Neural progenitor cell (in vitro differentiated cells): ENCODE measurements around the gene SPART. TPM values are rescaled to one million over a fixed set of nuclear protein-coding genes. Genes with fewer than 3 reads are reported as not detected.

Experiments used
- DNase-seq: peaks from one replicate; pipeline ENCODE4 v3.0.0-alpha.2; 2016; ENCODE audit warnings: low spot score
- H2AFZ ChIP-seq: fragments of 200-600 bp; sonication (generic); replicated peaks from 2 replicates; pipeline ENCODE4 v1.6.1; 2016; ENCODE audit warnings: antibody characterized with exemption
- H3F3A ChIP-seq: fragments of 200-600 bp; sonication (generic); 2 replicates; pipeline ENCODE4 v1.6.1; 2016; ENCODE audit warnings: antibody characterized with exemption, low read depth
- H3K27ac ChIP-seq: fragments of 200-600 bp; sonication (generic); 2 replicates; pipeline ENCODE4 v1.5.1; 2016; ENCODE audit warnings: mild to moderate bottlenecking
- H3K27me3 ChIP-seq: fragments of 200-600 bp; sonication (generic); 2 replicates; pipeline ENCODE4 v1.6.1; 2016; ENCODE audit warnings: mild to moderate bottlenecking, moderate library complexity
- H3K36me3 ChIP-seq: fragments of 200-600 bp; sonication (generic); 2 replicates; pipeline ENCODE4 v1.5.1; 2016
- H3K4me1 ChIP-seq: fragments of 200-600 bp; sonication (generic); 2 replicates; pipeline ENCODE4 v1.6.1; 2016; ENCODE audit warnings: mixed run types
- H3K4me2 ChIP-seq: fragments of 200-600 bp; sonication (generic); 2 replicates; pipeline ENCODE4 v1.6.1; 2016
- H3K4me3 ChIP-seq: fragments of 200-600 bp; sonication (generic); 2 replicates; pipeline ENCODE4 v1.5.1; 2016
- H3K79me2 ChIP-seq: fragments of 200-600 bp; sonication (generic); 2 replicates; pipeline ENCODE4 v1.6.1; 2016; ENCODE audit warnings: low read depth
- H3K9ac ChIP-seq: fragments of 200-600 bp; sonication (generic); 2 replicates; pipeline ENCODE4 v1.6.1; 2016
- H3K9me3 ChIP-seq: fragments of 200-600 bp; sonication (generic); 2 replicates; pipeline ENCODE4 v1.5.1; 2016; ENCODE audit warnings: low read depth
- H4K20me1 ChIP-seq: fragments of 200-600 bp; sonication (generic); 2 replicates; pipeline ENCODE4 v1.6.1; 2016; ENCODE audit warnings: low read depth
- H3K27ac Mint-ChIP-seq: 3 replicates; pipeline ENCODE4 v1.8.0; 2021; ENCODE audit warnings: mixed read lengths
- H3K27me3 Mint-ChIP-seq: 2 replicates; pipeline ENCODE4 v1.8.0; 2022; ENCODE audit warnings: low read depth, mild to moderate bottlenecking, inconsistent platforms, moderate library complexity, mixed read lengths; ENCODE audit not compliant: insufficient read depth
- H3K36me3 Mint-ChIP-seq: 3 replicates; pipeline ENCODE4 v1.8.0; 2021; ENCODE audit warnings: mixed read lengths
- H3K4me1 Mint-ChIP-seq: 3 replicates; pipeline ENCODE4 v1.8.0; 2021; ENCODE audit warnings: mixed read lengths
- H3K4me3 Mint-ChIP-seq: 3 replicates; pipeline ENCODE4 v1.8.0; 2021; ENCODE audit warnings: mild to moderate bottlenecking, moderate library complexity, mixed read lengths
- H3K9me3 Mint-ChIP-seq: 3 replicates; pipeline ENCODE4 v1.8.0; 2020; ENCODE audit warnings: mixed read lengths
- EZH2 ChIP-seq: fragments of 200-600 bp; sonication (generic); IDR thresholded peaks from 2 replicates; pipeline ENCODE4 v1.6.1; 2017; ENCODE audit warnings: antibody characterized with exemption, mild to moderate bottlenecking, moderate library complexity
- EZH2phosphoT487 ChIP-seq: fragments of 200-600 bp; sonication (generic); IDR thresholded peaks from 2 replicates; pipeline ENCODE4 v1.6.1; 2017; ENCODE audit warnings: antibody characterized with exemption
- total RNA-seq: library from RNA; depleted of rRNA; stranded (reverse); fragments of >200 nt; gene quantifications from 2 replicates; pipeline ENCODE4 v1.2.3, GENCODE V29; 2015; ENCODE audit warnings: low replicate concordance
- TF ChIP-seq, protein P1 (sequence below): fragments of 200-600 bp; sonication (generic); IDR thresholded peaks from 2 replicates; pipeline ENCODE4 v1.5.1; 2017; ENCODE audit warnings: antibody characterized with exemption, mild to moderate bottlenecking

SPART gene, protein sequence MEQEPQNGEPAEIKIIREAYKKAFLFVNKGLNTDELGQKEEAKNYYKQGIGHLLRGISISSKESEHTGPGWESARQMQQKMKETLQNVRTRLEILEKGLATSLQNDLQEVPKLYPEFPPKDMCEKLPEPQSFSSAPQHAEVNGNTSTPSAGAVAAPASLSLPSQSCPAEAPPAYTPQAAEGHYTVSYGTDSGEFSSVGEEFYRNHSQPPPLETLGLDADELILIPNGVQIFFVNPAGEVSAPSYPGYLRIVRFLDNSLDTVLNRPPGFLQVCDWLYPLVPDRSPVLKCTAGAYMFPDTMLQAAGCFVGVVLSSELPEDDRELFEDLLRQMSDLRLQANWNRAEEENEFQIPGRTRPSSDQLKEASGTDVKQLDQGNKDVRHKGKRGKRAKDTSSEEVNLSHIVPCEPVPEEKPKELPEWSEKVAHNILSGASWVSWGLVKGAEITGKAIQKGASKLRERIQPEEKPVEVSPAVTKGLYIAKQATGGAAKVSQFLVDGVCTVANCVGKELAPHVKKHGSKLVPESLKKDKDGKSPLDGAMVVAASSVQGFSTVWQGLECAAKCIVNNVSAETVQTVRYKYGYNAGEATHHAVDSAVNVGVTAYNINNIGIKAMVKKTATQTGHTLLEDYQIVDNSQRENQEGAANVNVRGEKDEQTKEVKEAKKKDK
- total RNA-seq: 48.1 and 70.9 TPM in 2 replicates

DNA sequence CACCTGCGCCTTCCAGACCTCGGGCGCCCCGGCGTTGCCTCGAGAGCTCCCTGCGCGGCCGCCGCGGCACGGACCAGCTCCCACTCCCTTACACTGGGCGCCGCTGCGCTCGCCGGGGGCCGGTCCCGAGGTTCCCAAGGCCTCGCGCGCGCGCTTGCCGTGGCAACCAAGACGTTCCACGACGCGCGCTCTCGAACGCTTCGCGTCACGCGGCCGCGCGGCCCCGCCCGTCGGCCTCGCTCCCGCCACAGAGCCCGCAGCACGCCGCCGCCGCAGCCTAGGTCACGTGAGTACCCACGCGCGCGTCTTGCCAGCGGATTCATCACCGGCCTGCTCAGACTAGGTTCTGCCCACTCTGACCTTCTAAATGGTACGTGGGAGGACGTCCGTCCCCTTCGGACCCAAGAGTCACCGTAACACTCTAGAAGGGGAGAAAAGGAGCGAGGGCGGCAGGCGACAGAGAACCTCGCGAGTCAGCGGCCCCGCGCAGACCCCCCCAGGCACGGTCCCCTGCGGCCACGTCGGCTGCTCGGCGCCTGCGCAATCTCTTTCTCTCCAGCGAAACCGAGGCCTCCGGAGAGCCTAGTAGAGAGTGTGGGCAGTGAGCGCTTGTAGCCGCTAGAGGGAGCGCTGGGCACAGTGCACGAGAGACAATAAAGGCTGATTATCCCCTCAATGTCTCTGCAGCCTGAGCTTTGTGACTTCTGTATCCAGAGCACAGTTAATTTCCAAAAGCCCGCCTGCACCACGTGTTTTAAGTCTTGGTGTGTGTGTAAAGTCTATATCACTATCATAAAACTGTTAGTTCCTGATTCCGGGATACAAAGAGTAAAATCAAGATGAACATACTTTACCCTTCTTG lies at the start of gene SPART:
SPART (minus strand) TSS at position 173 of the 862 bp plus-strand sequence. CDS start 10,564 bp downstream, outside the sequence.
- no peak for TF ChIP-seq EZH2phosphoT487
- TF ChIP-seq, protein P1, sequence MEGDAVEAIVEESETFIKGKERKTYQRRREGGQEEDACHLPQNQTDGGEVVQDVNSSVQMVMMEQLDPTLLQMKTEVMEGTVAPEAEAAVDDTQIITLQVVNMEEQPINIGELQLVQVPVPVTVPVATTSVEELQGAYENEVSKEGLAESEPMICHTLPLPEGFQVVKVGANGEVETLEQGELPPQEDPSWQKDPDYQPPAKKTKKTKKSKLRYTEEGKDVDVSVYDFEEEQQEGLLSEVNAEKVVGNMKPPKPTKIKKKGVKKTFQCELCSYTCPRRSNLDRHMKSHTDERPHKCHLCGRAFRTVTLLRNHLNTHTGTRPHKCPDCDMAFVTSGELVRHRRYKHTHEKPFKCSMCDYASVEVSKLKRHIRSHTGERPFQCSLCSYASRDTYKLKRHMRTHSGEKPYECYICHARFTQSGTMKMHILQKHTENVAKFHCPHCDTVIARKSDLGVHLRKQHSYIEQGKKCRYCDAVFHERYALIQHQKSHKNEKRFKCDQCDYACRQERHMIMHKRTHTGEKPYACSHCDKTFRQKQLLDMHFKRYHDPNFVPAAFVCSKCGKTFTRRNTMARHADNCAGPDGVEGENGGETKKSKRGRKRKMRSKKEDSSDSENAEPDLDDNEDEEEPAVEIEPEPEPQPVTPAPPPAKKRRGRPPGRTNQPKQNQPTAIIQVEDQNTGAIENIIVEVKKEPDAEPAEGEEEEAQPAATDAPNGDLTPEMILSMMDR: peak; percentile 95
- Histone ChIP-seq H4K20me1 (peaks cover 8% of the 10 kb centered on the region), H3K4me1 (peaks cover 3% of the 10 kb centered on the region), H3K9me3 (no peaks in the 10 kb centered on the region), H3K36me3 (no peaks in the 10 kb centered on the region), H3K27me3 (peaks cover 18% of the 10 kb centered on the region), H3K79me2 (peaks cover 39% of the 10 kb centered on the region), H3K27ac (peak within 1 kb of the TSS; percentile 19), H3K4me2 (peak within 1 kb of the TSS; percentile 73), H3F3A (peaks cover 5% of the 10 kb centered on the region), H2AFZ (peak within 1 kb of the TSS; percentile 94), H3K9ac (peak within 1 kb of the TSS; percentile 24), H3K4me3 (peak within 1 kb of the TSS; percentile 77)
- Mint-ChIP-seq H3K36me3 (peaks cover 10% of the 10 kb centered on the region), H3K9me3 (peaks cover 2% of the 10 kb centered on the region), H3K27me3 (no peaks in the 10 kb centered on the region), H3K4me1 (peaks cover 17% of the 10 kb centered on the region), H3K27ac (peak within 1 kb of the TSS; percentile 97), H3K4me3 (peak within 1 kb of the TSS; percentile 95)
- peak; percentile 91 for DNase-seq

DNA sequence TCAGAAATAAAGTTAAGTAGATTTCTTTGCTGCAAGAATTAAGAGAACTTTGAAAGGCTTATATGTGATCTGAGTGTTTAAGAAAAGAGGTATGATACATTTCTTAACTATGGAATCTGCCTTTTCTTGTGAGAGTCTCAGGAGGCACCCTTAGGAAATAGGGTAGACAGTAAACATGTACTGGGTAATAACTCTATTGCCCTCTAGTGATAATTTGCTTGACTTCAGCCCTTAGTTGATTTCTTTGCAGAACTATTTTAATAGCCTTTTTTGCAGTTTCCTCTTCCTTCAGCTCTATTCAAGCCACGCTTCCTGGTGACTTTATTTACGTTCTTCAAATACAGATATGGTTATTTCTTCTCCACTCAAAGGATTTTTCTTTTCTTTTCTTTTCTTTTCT lies 49.1 kb upstream of the SPART start:
- Mint-ChIP-seq H3K27me3 (no peaks in the 10 kb centered on the region), H3K4me1 (no peaks in the 10 kb centered on the region), H3K9me3 (peaks cover 4% of the 10 kb centered on the region), H3K36me3 (no peaks in the 10 kb centered on the region), H3K27ac (no peak overlapping the region), H3K4me3 (no peak overlapping the region)
- DNase-seq: no peak
- Histone ChIP-seq H3K4me3 (no peak overlapping the region), H3K9ac (no peak overlapping the region), H2AFZ (no peak overlapping the region), H3K27me3 (no peaks in the 10 kb centered on the region), H3K36me3 (no peaks in the 10 kb centered on the region), H3K4me2 (no peak overlapping the region), H3K4me1 (no peaks in the 10 kb centered on the region), H4K20me1 (no peaks in the 10 kb centered on the region), H3K79me2 (no peaks in the 10 kb centered on the region), H3K27ac (no peak overlapping the region), H3F3A (no peaks in the 10 kb centered on the region), H3K9me3 (no peaks in the 10 kb centered on the region)
- TF ChIP-seq EZH2: no peak
- TF ChIP-seq, protein P1: peak; percentile 33

DNA sequence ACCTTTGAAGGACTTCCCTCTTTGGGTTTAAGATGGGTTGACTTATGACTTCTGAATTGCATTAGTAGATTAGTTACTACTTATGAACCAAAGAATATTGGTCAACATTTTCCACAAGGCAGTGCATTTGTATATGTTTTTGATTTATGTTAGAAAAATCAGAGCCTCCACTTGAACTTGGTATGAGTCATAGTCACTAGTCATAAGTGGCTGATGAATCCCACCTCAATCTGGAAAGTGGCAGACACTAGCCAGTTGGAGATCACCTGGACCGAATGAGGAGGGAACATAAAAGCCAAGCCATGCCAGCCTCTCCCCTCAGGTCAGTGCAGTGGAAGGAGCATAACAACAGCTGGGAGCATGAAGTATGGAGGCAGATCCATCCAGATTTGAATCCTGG lies 39.3 kb upstream of the SPART start:
- Mint-ChIP-seq H3K27me3 (no peaks in the 10 kb centered on the region), H3K36me3 (no peaks in the 10 kb centered on the region), H3K4me3 (no peak overlapping the region), H3K27ac (no peak overlapping the region), H3K9me3 (no peaks in the 10 kb centered on the region), H3K4me1 (no peaks in the 10 kb centered on the region)
- H2AFZ ChIP-seq: no peak overlapping the region
- H3K4me2 ChIP-seq: no peak overlapping the region
- TF ChIP-seq EZH2: no peak
- TF ChIP-seq EZH2phosphoT487: no peak
- TF ChIP-seq, protein P1: no peak
- no peaks in the 10 kb centered on the region for H3F3A ChIP-seq
- no peak overlapping the region for H3K9ac ChIP-seq
- DNase-seq: no peak
- no peaks in the 10 kb centered on the region for H3K27me3 ChIP-seq
- H3K27ac ChIP-seq: no peak overlapping the region
- H3K9me3 ChIP-seq: no peaks in the 10 kb centered on the region
- H3K36me3 ChIP-seq: no peaks in the 10 kb centered on the region
- no peaks in the 10 kb centered on the region for H3K4me1 ChIP-seq
- H3K4me3 ChIP-seq: no peak overlapping the region
- no peaks in the 10 kb centered on the region for H4K20me1 ChIP-seq
- H3K79me2 ChIP-seq: no peaks in the 10 kb centered on the region
